ENCODE measurements around the gene B4GALNT3.

DNA sequence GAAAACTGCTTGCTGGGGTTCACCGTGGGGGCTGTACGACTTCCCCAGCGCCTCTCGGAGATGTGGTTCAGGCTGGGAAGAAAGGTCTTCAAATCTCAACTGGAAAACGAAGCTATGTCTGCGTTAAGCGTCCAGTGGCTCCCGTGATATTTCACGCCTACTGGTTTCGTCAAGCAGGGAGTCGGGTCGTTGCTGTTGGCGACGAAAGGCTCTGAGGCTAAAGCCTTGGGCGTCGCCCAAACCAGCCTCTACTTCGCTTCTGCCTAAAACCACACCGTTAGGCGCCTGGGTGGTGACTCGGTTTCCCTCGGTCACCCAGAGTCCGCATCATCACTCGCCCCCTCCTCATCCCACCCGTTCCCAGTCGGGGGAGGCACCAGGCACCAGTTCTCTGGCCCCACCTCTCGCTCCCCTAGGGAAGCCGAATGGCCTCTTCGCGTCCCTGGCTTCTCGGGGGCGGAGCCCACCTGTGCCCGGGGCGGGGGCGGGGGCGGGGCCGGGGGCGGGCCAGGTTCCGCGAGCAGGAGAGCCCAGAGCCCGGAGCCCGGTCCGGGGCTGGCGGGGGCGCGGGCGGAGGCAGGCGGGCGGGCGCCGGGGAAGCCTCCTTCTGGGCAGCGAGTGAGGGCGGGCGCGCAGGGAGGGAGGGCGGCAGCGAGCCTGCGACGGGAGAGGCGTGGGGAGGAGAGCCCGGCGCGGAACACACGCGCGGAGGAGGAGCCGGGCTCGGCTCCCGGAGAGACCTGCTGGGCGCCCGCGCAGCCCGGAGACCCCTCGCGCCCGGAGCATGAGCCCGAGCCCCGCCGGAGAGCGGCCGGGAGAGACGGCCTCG lies at the start of gene B4GALNT3:
- TF ChIP-seq CTCF (conservative IDR thresholded peaks at IDR 0.05; ENCODE audit: low read length) (no peak), EZH2phosphoT487 (IDR thresholded peaks at IDR 0.05; ENCODE audit: borderline replicate concordance, low read depth, low read length) (no peak)

Data from OCI-LY7 (cell line).